Kidney epithelial cell (primary cell): ENCODE measurements around the gene LGALS7. TPM values are rescaled to one million over a fixed set of nuclear protein-coding genes. Genes with fewer than 3 reads are reported as not detected.

Experiments used
- DNase-seq: peaks from one replicate; pipeline ENCODE4 v3.0.0-alpha.2; 2010; ENCODE audit warnings: low read depth
- H3K27me3 ChIP-seq: 2 replicates; pipeline ENCODE4 v1.6.0; 2011; ENCODE audit warnings: low read length; ENCODE audit not compliant: control insufficient read depth, insufficient read depth
- H3K36me3 ChIP-seq: 2 replicates; pipeline ENCODE4 v1.5.1; 2011; ENCODE audit warnings: low read length; ENCODE audit not compliant: control insufficient read depth, insufficient read depth
- H3K4me3 ChIP-seq: 2 replicates; pipeline ENCODE4 v1.5.1; 2011; ENCODE audit warnings: low read depth, mild to moderate bottlenecking, control low read depth, low read length
- total RNA-seq: library from RNA; depleted of rRNA; stranded (reverse); fragments of >200 nt; gene quantifications from 2 replicates; pipeline ENCODE4 v1.2.3, GENCODE V29; 2015
- TF ChIP-seq, protein P1 (sequence below): IDR thresholded peaks from 2 replicates; pipeline ENCODE4 v1.5.1; 2011; ENCODE audit warnings: mild to moderate bottlenecking, moderate library complexity, low read length, control low read depth, inconsistent platforms; ENCODE audit not compliant: insufficient read depth, poor library complexity, severe bottlenecking

LGALS7 gene
- total RNA-seq, 1 donor from 2014 or later: not detected

DNA sequence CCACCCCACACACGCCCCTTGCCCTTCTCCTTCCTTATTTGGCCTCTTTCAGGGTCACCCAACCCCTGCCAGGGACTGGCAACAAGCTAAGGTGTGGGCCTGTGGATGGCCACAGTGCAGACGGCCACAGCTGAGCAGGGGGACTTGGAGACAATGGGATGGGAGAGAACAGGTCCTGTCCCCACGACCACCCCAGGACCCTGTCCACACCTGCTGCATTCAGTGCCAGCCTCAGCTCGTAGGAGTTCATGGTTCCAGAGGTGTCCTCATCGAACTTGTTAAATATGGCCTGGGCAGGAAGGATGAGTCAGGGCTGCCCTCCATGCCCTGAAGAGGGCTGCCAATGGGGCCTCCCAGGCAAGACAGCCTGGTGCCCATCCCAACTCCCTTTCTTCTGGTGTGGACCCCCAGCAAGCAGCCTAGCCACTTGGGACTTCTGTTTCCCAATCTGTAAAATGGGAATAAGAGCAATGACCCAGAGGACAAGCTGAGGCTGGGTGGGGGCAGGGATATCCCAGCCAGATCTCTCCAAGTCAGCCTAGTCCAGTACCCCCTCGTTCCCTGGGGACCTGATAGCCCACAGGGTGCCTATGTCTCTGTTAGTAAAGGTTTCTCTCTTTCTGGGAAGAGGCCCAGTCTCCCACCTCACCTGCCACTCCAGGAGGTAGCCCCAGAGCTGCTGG lies 39.7 kb downstream of the LGALS7 start:
- DNase-seq: no peak
- peaks cover 1% of the 10 kb centered on the region for H3K36me3 ChIP-seq
- H3K27me3 ChIP-seq: peaks cover 2% of the 10 kb centered on the region
- TF ChIP-seq, protein P1, sequence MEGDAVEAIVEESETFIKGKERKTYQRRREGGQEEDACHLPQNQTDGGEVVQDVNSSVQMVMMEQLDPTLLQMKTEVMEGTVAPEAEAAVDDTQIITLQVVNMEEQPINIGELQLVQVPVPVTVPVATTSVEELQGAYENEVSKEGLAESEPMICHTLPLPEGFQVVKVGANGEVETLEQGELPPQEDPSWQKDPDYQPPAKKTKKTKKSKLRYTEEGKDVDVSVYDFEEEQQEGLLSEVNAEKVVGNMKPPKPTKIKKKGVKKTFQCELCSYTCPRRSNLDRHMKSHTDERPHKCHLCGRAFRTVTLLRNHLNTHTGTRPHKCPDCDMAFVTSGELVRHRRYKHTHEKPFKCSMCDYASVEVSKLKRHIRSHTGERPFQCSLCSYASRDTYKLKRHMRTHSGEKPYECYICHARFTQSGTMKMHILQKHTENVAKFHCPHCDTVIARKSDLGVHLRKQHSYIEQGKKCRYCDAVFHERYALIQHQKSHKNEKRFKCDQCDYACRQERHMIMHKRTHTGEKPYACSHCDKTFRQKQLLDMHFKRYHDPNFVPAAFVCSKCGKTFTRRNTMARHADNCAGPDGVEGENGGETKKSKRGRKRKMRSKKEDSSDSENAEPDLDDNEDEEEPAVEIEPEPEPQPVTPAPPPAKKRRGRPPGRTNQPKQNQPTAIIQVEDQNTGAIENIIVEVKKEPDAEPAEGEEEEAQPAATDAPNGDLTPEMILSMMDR: no peak
- no peak overlapping the region for H3K4me3 ChIP-seq

DNA sequence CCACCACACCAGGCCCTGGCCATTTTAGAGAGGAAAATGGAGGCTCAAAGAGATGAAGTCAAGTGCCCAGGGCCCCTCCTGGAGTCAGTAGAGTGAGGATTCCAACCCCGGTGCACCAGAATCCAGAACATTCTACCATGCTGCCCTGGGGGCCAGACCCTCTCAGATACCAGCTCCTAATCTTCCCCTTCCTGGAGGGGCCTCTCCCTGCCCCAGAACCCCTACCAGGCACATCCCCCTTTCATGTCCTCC lies 40.1 kb downstream of the LGALS7 start:
- no peak for DNase-seq
- H3K4me3 ChIP-seq: no peak overlapping the region
- TF ChIP-seq, protein P1: no peak
- peaks cover 1% of the 10 kb centered on the region for H3K36me3 ChIP-seq
- peaks cover 2% of the 10 kb centered on the region for H3K27me3 ChIP-seq

DNA sequence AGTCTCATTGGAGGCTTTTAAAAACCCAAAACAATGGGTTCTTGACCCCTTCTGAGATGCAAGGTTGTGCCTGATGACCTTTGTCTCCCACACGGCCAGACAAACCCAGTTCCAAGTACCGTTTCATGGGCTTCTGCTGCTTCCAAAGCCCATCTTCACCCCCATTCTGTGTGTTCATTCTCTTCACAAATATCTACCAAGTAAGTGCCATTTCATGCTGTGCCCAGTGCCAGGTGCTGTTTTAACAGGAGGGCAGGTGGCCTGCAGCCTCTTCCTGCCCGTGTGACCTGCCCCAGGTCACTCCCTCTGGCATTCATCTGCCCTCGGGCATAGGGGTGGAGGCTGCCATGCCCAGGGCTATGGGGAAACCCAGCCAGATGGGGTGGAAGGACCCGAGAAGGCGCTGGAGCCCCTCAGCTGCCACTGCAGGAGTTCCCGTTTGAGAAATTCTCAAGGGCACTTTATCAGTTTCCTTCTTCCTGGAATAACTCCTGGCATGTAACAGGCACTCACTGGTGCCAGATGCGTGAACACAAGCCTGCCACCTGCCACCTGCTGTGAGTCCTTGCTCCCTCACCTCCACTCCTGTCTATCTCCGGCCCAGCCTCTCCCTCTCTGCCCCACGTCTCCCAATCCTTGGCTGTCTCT lies 41.5 kb downstream of the LGALS7 start:
- Histone ChIP-seq H3K36me3 (peaks cover 6% of the 10 kb centered on the region), H3K27me3 (peaks cover 2% of the 10 kb centered on the region), H3K4me3 (no peak overlapping the region)
- no peak for DNase-seq
- TF ChIP-seq, protein P1: no peak

DNA sequence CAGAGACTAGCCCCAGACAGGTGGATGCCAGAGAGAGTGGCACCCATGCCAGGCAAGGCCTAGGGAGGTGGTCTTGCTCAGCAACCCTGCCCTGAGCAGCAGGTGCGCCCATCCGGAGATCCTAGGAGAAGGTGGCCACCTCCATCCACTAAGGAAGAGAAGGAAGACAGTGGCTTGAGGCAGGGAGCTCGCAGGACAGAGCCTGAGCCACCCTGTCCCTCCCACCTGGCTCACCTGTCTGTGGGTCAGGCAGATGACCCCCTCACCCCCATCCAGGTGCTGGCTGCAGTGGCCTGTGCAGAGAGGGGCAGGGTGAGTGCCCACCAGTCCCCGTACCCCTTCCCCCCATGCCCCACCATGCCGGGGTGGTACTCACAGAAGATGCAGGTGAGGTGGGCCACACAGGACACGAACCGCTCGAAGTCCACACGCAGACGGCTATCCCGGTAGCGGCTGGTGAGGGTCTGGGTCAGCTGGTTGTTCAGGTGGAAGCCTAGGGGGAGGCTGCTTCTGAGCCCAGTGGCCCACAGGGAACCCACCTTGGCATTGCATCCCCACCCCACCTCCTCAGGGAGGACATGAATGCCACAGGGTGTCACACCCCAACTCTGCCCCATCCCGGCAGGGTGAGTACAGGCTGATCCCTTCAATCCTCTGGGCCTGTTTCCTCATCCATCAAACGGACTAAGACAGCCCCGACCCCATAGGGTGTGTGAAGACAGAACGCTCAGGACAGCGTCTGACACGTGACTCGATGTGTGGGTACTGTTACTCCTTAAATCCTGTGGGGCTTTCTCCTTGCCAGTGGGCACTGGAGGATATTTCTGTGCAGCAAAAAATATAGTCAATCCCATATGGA lies 42.4 kb downstream of the LGALS7 start:
- TF ChIP-seq, protein P1: no peak
- Histone ChIP-seq H3K27me3 (no peaks in the 10 kb centered on the region), H3K4me3 (no peak overlapping the region), H3K36me3 (peaks cover 8% of the 10 kb centered on the region)
- DNase-seq: no peak

DNA sequence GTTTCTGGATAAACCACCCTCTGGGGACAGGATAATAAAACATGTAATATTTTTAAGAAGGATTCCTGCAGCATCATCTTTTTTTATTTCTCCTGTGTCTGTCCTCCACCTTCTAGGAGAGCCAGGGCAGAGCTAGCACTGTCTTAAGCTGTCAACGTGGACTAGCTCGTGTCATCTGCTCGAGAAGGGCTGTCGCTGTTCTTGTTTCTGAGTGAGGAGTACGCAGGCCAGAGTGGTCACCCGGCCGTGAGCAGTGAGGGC lies 42.9 kb downstream of the LGALS7 start:
- TF ChIP-seq, protein P1: no peak
- no peak for DNase-seq
- H3K27me3 ChIP-seq: no peaks in the 10 kb centered on the region
- H3K36me3 ChIP-seq: peaks cover 11% of the 10 kb centered on the region
- H3K4me3 ChIP-seq: no peak overlapping the region
